ENCODE data around the gene CTNNA1.

GRCh38 chr5:138901716-138902115 is 148.5 kb downstream of the CTNNA1 start:
- TF ChIP-seq CTCF (IDR thresholded peaks at IDR 0.05; ENCODE audit: low read depth, low read length, poor library complexity, severe bottlenecking), result no peak
- TF ChIP-seq EZH2phosphoT487 (IDR thresholded peaks at IDR 0.05; ENCODE audit: borderline replicate concordance, low read length), result no peak
